CD4-positive, alpha-beta memory T cell (primary cell): ENCODE results near the gene FOXRED1. TPM values are rescaled to one million over a fixed set of nuclear protein-coding genes. Genes with fewer than 3 reads are reported as not detected.

Source experiments
- CTCF ChIA-PET: fragments of 350-600 bp; sonication (Branson Sonifier 250); formaldehyde crosslinking; loops from one replicate; lab custom pipeline; 2021; ENCODE audit warnings: inconsistent platforms; ENCODE audit not compliant: partially characterized antibody; lab: Charles Lee
- POLR2A ChIA-PET: fragments of 350-600 bp; sonication (Branson Sonifier 250); formaldehyde crosslinking; loops from one replicate; lab custom pipeline; 2021; ENCODE audit not compliant: partially characterized antibody; lab: Charles Lee
- DNase-seq, 5 donors: peaks; one replicate each; pipeline versions ENCODE4 v3.0.0 to v3.0.0-alpha.2; 2020 to 2022; ENCODE audit warnings: mixed read lengths in 1 of 5
- H3K27ac ChIP-seq: one replicate; pipeline ENCODE4 v1.7.0; 2013; ENCODE audit warnings: low read depth, low read length
- H3K27me3 ChIP-seq: 2 replicates; pipeline ENCODE4 v1.7.0; 2013; ENCODE audit warnings: mild to moderate bottlenecking, low read length, moderate library complexity; ENCODE audit not compliant: insufficient read depth
- H3K36me3 ChIP-seq: 2 replicates; pipeline ENCODE4 v1.7.0; 2013; ENCODE audit warnings: mild to moderate bottlenecking, low read length, moderate library complexity; ENCODE audit not compliant: insufficient read depth
- H3K4me1 ChIP-seq: 2 replicates; pipeline ENCODE4 v1.7.0; 2013; ENCODE audit warnings: mild to moderate bottlenecking, low read length, moderate library complexity; ENCODE audit not compliant: insufficient read depth
- H3K4me3 ChIP-seq, 2 donors: one replicate each; pipeline ENCODE4 v1.7.0; 2013; ENCODE audit warnings: low read length in 2 of 2, mild to moderate bottlenecking in 1 of 2
- H3K9me3 ChIP-seq, 2 donors: one replicate each; pipeline ENCODE4 v1.7.0; 2013; ENCODE audit warnings: low read length in 2 of 2, control low read depth in 1 of 2; ENCODE audit not compliant: control insufficient read depth in 1 of 2
- H3K27ac Mint-ChIP-seq, 7 donors: one replicate each; pipeline ENCODE4 v1.8.0; 2020 to 2021; ENCODE audit warnings: mixed read lengths in 7 of 7, mild to moderate bottlenecking in 6 of 7, inconsistent platforms in 3 of 7, moderate library complexity in 3 of 7
- H3K27me3 Mint-ChIP-seq, 2 donors: one replicate each; pipeline ENCODE4 v1.8.0; 2020 to 2021; ENCODE audit warnings: mixed read lengths in 2 of 2
- H3K36me3 Mint-ChIP-seq, 2 donors: one replicate each; pipeline ENCODE4 v1.8.0; 2020 to 2021; ENCODE audit warnings: mixed read lengths in 2 of 2, inconsistent platforms in 1 of 2, mild to moderate bottlenecking in 1 of 2
- H3K4me1 Mint-ChIP-seq, 4 donors: one replicate each; pipeline ENCODE4 v1.8.0; 2020 to 2021; ENCODE audit warnings: mixed read lengths in 4 of 4, mild to moderate bottlenecking in 1 of 4
- H3K4me3 Mint-ChIP-seq, 8 donors: one replicate each; pipeline ENCODE4 v1.8.0; 2020 to 2021; ENCODE audit warnings: mixed read lengths in 8 of 8, mild to moderate bottlenecking in 7 of 8, moderate library complexity in 6 of 8, inconsistent platforms in 3 of 8
- H3K9me3 Mint-ChIP-seq, 8 donors: one replicate each; pipeline ENCODE4 v1.8.0; 2020 to 2021; ENCODE audit warnings: mixed read lengths in 8 of 8, mild to moderate bottlenecking in 5 of 8, inconsistent platforms in 3 of 8, moderate library complexity in 1 of 8
- intact Hi-C: fragments of 100-400 bp; cut with micrococcal nuclease; formaldehyde crosslinking; loops from one replicate; pipeline ENCODE4 v1.15.1; 2023
- polyA plus RNA-seq, 2 donors: library from polyadenylated mRNA; unstranded; fragments of 300-500 nt; fragmentation: Illumina TruSeq; gene quantifications; one replicate each; pipeline ENCODE4 v1.2.3, GENCODE V29; 2021
- total RNA-seq, 2 experiments: library from RNA; stranded (reverse); gene quantifications; one replicate each; pipeline ENCODE4 v1.2.3, GENCODE V29; 2021

FOXRED1 gene
- total and polyA plus RNA-seq, 4 experiments from 2014 or later: 18.7 to 32.5 (median 28.9) TPM

GRCh38 chr11:126293726-126294125 lies 24.8 kb downstream of the FOXRED1 start:
- Mint-ChIP-seq H3K27me3 (no peaks in the 10 kb centered on the region), H3K9me3 (no peaks in the 10 kb centered on the region), H3K4me1 (peaks cover 5 to 15% (median 9%) of the 10 kb centered on the region in 4 donors), H3K36me3 (peaks cover 27 to 49% of the 10 kb centered on the region in 2 donors), H3K27ac (peak overlapping the region in 4 of 7 donors; percentile 25 to 85 (median 52)), H3K4me3 (no peak overlapping the region)
- Histone ChIP-seq H3K36me3 (peaks cover 38% of the 10 kb centered on the region), H3K4me1 (no peaks in the 10 kb centered on the region), H3K27me3 (no peaks in the 10 kb centered on the region), H3K9me3 (no peaks in the 10 kb centered on the region), H3K4me3 (no peak overlapping the region), H3K27ac (no peak overlapping the region)
- DNase-seq: no peak
- ChIA-PET CTCF (interaction anchor here (1.4 kb wide), 1 partner anchor 17 kb away, joined by 5 read pairs; no protein-coding TSS in a partner anchor), POLR2A (interaction anchor here (1.0 to 3.9 kb wide), 2 partner anchors 10 to 11 kb away, joined by 4 to 13 read pairs; partner anchors contain the start of genes DCPS and TIRAP)
- intact Hi-C loops: no loop called here

- H3K4me1 Mint-ChIP-seq: peaks cover 5 to 15% (median 8%) of the 10 kb centered on the region in 4 donors
Measured at GRCh38 chr11:126297004-126297403, 28.1 kb downstream of the FOXRED1 start.

GRCh38 chr11:126303623-126304456 lies 34.9 kb downstream of the FOXRED1 start, which contains the start of gene DCPS:
TSS of gene DCPS (plus strand) at chr11:126304060. CDS start at chr11:126304081, 21 bp downstream.
- H3K9me3 Mint-ChIP-seq: no peaks in the 10 kb centered on the region
- intact Hi-C loops: loop anchor here (1.0 to 5.0 kb wide), 4 partner anchors 21 to 241 kb away; partner anchors contain the start of genes FAM118B, FOXRED1, RPUSD4 and TIRAP
- peaks cover 21 to 47% (median 34%) of the 10 kb centered on the region in 4 donors for H3K4me1 Mint-ChIP-seq
- peak within 1 kb of the TSS; percentile 91 for H3K27ac ChIP-seq
- H3K9me3 ChIP-seq: no peaks in the 10 kb centered on the region
- DNase-seq: peak; percentile 84 to 89 (median 86)
- H3K36me3 Mint-ChIP-seq: peaks cover 3 to 35% of the 10 kb centered on the region in 2 donors
- H3K4me1 ChIP-seq: peaks cover 26% of the 10 kb centered on the region
- no peaks in the 10 kb centered on the region for H3K27me3 ChIP-seq
- H3K4me3 ChIP-seq: peak within 1 kb of the TSS; percentile 66 to 90
- H3K27me3 Mint-ChIP-seq: no peaks in the 10 kb centered on the region
- CTCF ChIA-PET: interaction anchor here (0.8 to 2.2 kb wide), 4 partner anchors 15 to 177 kb away, joined by 3 to 7 read pairs (median 4); no protein-coding TSS in a partner anchor
- no peaks in the 10 kb centered on the region for H3K36me3 ChIP-seq
- POLR2A ChIA-PET: interaction anchor here (0.6 to 2.8 kb wide), 16 partner anchors 10 to 734 kb away, joined by 3 to 39 read pairs (median 4); partner anchors contain the start of genes CDON, EI24, FOXRED1 and HYLS1
- H3K4me3 Mint-ChIP-seq: peak within 1 kb of the TSS; percentile 86 to 99 (median 92)
- peak within 1 kb of the TSS; percentile 85 to 99 (median 94) for H3K27ac Mint-ChIP-seq

More at GRCh38 chr11:126297004-126297403, 28.1 kb downstream of the FOXRED1 start:
- intact Hi-C loops: no loop called here
- peak overlapping the region in 1 of 7 donors; percentile 57 for H3K27ac Mint-ChIP-seq
- ChIA-PET CTCF (no interaction called here), POLR2A (no interaction called here)
- Histone ChIP-seq H3K9me3 (no peaks in the 10 kb centered on the region), H3K4me1 (no peaks in the 10 kb centered on the region), H3K36me3 (peaks cover 17% of the 10 kb centered on the region), H3K27me3 (no peaks in the 10 kb centered on the region), H3K4me3 (no peak overlapping the region), H3K27ac (no peak overlapping the region)
- peaks cover 17 to 31% of the 10 kb centered on the region in 2 donors for H3K36me3 Mint-ChIP-seq
- H3K9me3 Mint-ChIP-seq: no peaks in the 10 kb centered on the region
- no peak overlapping the region for H3K4me3 Mint-ChIP-seq
- no peaks in the 10 kb centered on the region for H3K27me3 Mint-ChIP-seq
- no peak for DNase-seq

GRCh38 chr11:126304457-126305075 lies 35.6 kb downstream of the FOXRED1 start:
- H3K36me3 Mint-ChIP-seq: peaks cover 8 to 36% of the 10 kb centered on the region in 2 donors
- H3K36me3 ChIP-seq: no peaks in the 10 kb centered on the region
- peaks cover 21 to 47% (median 34%) of the 10 kb centered on the region in 4 donors for H3K4me1 Mint-ChIP-seq
- ChIA-PET POLR2A (interaction anchor here (0.6 to 2.8 kb wide), 16 partner anchors 11 to 735 kb away, joined by 3 to 39 read pairs (median 4); partner anchors contain the start of genes CDON, EI24, FOXRED1 and HYLS1), CTCF (interaction anchor here (0.8 to 2.2 kb wide), 4 partner anchors 16 to 176 kb away, joined by 3 to 7 read pairs (median 4); no protein-coding TSS in a partner anchor)
- H3K27ac ChIP-seq: peak overlapping the region; percentile 91
- peaks cover 26% of the 10 kb centered on the region for H3K4me1 ChIP-seq
- intact Hi-C loops: loop anchor here (1.0 to 5.0 kb wide), 4 partner anchors 21 to 241 kb away; partner anchors contain the start of genes FAM118B, FOXRED1, RPUSD4 and TIRAP
- peak overlapping the region; percentile 66 to 90 for H3K4me3 ChIP-seq
- peak in 2 of 5 donors; percentile 12 to 53 for DNase-seq
- no peaks in the 10 kb centered on the region for H3K9me3 ChIP-seq
- peak overlapping the region; percentile 86 to 99 (median 92) for H3K4me3 Mint-ChIP-seq
- peak overlapping the region; percentile 85 to 99 (median 94) for H3K27ac Mint-ChIP-seq
- H3K27me3 ChIP-seq: no peaks in the 10 kb centered on the region
- H3K27me3 Mint-ChIP-seq: no peaks in the 10 kb centered on the region
- H3K9me3 Mint-ChIP-seq: no peaks in the 10 kb centered on the region

- ChIA-PET CTCF (interaction anchor here (2.2 kb wide), 1 partner anchor 17 kb away, joined by 7 read pairs; no protein-coding TSS in a partner anchor), POLR2A (interaction anchor here (1.1 to 2.8 kb wide), 3 partner anchors 10 to 37 kb away, joined by 3 to 39 read pairs (median 3); partner anchors contain the start of genes FOXRED1 and SRPRA)
- Mint-ChIP-seq H3K4me3 (peak overlapping the region; percentile 40 to 82 (median 74)), H3K9me3 (no peaks in the 10 kb centered on the region), H3K27ac (peak overlapping the region; percentile 43 to 93 (median 85)), H3K4me1 (peaks cover 26 to 54% (median 41%) of the 10 kb centered on the region in 4 donors), H3K36me3 (peaks cover 17 to 47% of the 10 kb centered on the region in 2 donors), H3K27me3 (no peaks in the 10 kb centered on the region)
- DNase-seq: no peak
- Histone ChIP-seq H3K27me3 (no peaks in the 10 kb centered on the region), H3K4me1 (peaks cover 28% of the 10 kb centered on the region), H3K27ac (no peak overlapping the region), H3K36me3 (peaks cover 2% of the 10 kb centered on the region), H3K9me3 (no peaks in the 10 kb centered on the region), H3K4me3 (no peak overlapping the region)
- intact Hi-C loops: no loop called here
Measured at GRCh38 chr11:126305699-126306098, 36.7 kb downstream of the FOXRED1 start.

- POLR2A ChIA-PET: no interaction called here
- intact Hi-C loops: no loop called here
- Mint-ChIP-seq H3K27ac (peak overlapping the region in 4 of 7 donors; percentile 2 to 62 (median 14)), H3K9me3 (no peaks in the 10 kb centered on the region), H3K4me1 (peaks cover 31 to 63% (median 44%) of the 10 kb centered on the region in 4 donors), H3K27me3 (no peaks in the 10 kb centered on the region), H3K36me3 (peaks cover 17 to 59% of the 10 kb centered on the region in 2 donors), H3K4me3 (peak overlapping the region in 1 of 8 donors; percentile 49)
- Histone ChIP-seq H3K9me3 (no peaks in the 10 kb centered on the region), H3K27me3 (no peaks in the 10 kb centered on the region), H3K4me3 (no peak overlapping the region), H3K4me1 (peaks cover 28% of the 10 kb centered on the region), H3K36me3 (peaks cover 10% of the 10 kb centered on the region), H3K27ac (no peak overlapping the region)
- DNase-seq: no peak
- CTCF ChIA-PET: interaction anchor here (1.5 to 2.4 kb wide), 2 partner anchors 33 to 173 kb away, joined by 4 to 8 read pairs; no protein-coding TSS in a partner anchor
Measured at GRCh38 chr11:126307706-126308105, 38.8 kb downstream of the FOXRED1 start.
